ENCODE results near the gene ELOVL4. TPM values are rescaled to one million over a fixed set of nuclear protein-coding genes. Genes with fewer than 3 reads are reported as not detected.

ELOVL4 gene
- polyA plus RNA-seq, 1 donor from 2014 or later: 47.9 TPM

DNA sequence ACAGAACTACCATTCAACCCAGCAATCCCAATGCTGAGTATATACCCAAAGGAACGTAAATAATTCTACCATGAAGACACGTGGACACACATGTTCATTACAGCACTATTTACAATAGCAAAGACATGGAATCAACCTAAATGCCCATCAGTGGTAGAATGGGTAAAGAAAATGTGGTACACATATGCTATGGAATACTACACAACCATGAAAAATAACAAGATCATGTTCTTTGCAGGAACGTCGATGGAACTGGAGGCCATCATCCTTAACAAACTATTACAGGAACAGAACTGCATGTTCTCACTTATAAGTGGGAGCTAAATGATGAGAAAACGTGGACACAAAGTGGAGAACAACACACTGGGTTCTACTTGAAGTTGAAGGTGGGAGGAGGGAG lies 22.4 kb upstream of the ELOVL4 start:
- no peaks in the 10 kb centered on the region for H3K79me2 ChIP-seq (replicated peaks; ENCODE audit: insufficient read depth, low read length)
- no peak overlapping the region for H3K9ac ChIP-seq (ENCODE audit: low read length)
- H3K27ac ChIP-seq (ENCODE audit: low read length): no peak overlapping the region
- no peak for TF ChIP-seq TAF1 (IDR thresholded peaks at IDR 0.05; ENCODE audit: low read depth)
- TF ChIP-seq MXI1 (conservative IDR thresholded peaks at IDR 0.05; ENCODE audit: poor library complexity, severe bottlenecking): no peak
- TF ChIP-seq EP300 (conservative IDR thresholded peaks at IDR 0.05; ENCODE audit: poor library complexity, severe bottlenecking): no peak
- no peak for TF ChIP-seq POLR2AphosphoS5 (IDR thresholded peaks at IDR 0.05)
- TF ChIP-seq RAD21 (conservative IDR thresholded peaks at IDR 0.05): no peak
- TF ChIP-seq, protein P1, sequence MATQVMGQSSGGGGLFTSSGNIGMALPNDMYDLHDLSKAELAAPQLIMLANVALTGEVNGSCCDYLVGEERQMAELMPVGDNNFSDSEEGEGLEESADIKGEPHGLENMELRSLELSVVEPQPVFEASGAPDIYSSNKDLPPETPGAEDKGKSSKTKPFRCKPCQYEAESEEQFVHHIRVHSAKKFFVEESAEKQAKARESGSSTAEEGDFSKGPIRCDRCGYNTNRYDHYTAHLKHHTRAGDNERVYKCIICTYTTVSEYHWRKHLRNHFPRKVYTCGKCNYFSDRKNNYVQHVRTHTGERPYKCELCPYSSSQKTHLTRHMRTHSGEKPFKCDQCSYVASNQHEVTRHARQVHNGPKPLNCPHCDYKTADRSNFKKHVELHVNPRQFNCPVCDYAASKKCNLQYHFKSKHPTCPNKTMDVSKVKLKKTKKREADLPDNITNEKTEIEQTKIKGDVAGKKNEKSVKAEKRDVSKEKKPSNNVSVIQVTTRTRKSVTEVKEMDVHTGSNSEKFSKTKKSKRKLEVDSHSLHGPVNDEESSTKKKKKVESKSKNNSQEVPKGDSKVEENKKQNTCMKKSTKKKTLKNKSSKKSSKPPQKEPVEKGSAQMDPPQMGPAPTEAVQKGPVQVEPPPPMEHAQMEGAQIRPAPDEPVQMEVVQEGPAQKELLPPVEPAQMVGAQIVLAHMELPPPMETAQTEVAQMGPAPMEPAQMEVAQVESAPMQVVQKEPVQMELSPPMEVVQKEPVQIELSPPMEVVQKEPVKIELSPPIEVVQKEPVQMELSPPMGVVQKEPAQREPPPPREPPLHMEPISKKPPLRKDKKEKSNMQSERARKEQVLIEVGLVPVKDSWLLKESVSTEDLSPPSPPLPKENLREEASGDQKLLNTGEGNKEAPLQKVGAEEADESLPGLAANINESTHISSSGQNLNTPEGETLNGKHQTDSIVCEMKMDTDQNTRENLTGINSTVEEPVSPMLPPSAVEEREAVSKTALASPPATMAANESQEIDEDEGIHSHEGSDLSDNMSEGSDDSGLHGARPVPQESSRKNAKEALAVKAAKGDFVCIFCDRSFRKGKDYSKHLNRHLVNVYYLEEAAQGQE (IDR thresholded peaks at IDR 0.05; ENCODE audit: borderline replicate concordance): no peak
- TF ChIP-seq, protein P2, sequence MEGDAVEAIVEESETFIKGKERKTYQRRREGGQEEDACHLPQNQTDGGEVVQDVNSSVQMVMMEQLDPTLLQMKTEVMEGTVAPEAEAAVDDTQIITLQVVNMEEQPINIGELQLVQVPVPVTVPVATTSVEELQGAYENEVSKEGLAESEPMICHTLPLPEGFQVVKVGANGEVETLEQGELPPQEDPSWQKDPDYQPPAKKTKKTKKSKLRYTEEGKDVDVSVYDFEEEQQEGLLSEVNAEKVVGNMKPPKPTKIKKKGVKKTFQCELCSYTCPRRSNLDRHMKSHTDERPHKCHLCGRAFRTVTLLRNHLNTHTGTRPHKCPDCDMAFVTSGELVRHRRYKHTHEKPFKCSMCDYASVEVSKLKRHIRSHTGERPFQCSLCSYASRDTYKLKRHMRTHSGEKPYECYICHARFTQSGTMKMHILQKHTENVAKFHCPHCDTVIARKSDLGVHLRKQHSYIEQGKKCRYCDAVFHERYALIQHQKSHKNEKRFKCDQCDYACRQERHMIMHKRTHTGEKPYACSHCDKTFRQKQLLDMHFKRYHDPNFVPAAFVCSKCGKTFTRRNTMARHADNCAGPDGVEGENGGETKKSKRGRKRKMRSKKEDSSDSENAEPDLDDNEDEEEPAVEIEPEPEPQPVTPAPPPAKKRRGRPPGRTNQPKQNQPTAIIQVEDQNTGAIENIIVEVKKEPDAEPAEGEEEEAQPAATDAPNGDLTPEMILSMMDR (IDR thresholded peaks at IDR 0.05; ENCODE audit: poor library complexity, severe bottlenecking): no peak
- TF ChIP-seq SMC3 (conservative IDR thresholded peaks at IDR 0.05; ENCODE audit: poor library complexity): no peak
- TF ChIP-seq EZH2 (IDR thresholded peaks at IDR 0.05; ENCODE audit: borderline replicate concordance, insufficient read depth, low read length, poor library complexity, severe bottlenecking): no peak
- no peaks in the 10 kb centered on the region for H3K27me3 ChIP-seq (ENCODE audit: insufficient read depth, low read depth, low read length)
- H3F3A ChIP-seq (ENCODE audit: insufficient read depth, low read length, poor library complexity, severe bottlenecking): no peaks in the 10 kb centered on the region
- no peaks in the 10 kb centered on the region for H4K20me1 ChIP-seq (ENCODE audit: insufficient read depth)
- peaks cover 3% of the 10 kb centered on the region for H3K9me3 ChIP-seq (ENCODE audit: low read length)
- H3K36me3 ChIP-seq (ENCODE audit: insufficient read depth, low read length): no peaks in the 10 kb centered on the region
- H3K4me3 ChIP-seq (ENCODE audit: low read length): no peak overlapping the region
- no peaks in the 10 kb centered on the region for H3K9me2 ChIP-seq (ENCODE audit: insufficient read depth, low read length)
- H3K4me2 ChIP-seq (ENCODE audit: low read length): no peak overlapping the region
- no peak overlapping the region for H2AFZ ChIP-seq (ENCODE audit: low read depth, low read length)

DNA sequence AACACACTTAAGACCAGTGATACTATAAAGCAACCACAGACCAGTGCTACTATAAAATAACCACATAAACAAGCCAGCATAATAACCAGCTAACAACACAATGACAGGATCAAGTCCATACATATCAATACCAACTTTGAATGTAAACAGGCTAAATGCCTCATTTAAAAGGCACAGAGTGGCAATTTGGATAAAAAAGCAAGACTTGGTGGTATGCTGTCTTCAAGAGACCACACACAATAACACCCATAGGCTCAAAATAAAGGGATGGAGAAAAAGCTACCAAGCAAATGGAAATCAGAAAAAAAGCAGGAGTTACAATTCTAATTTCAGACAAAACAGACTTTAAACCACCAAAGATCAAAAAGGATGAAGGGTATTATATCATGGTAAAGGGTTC lies 19.8 kb upstream of the ELOVL4 start:
- H3K9me2 ChIP-seq (ENCODE audit: insufficient read depth, low read length): no peaks in the 10 kb centered on the region
- no peak overlapping the region for H2AFZ ChIP-seq (ENCODE audit: low read depth, low read length)
- H3F3A ChIP-seq (ENCODE audit: insufficient read depth, low read length, poor library complexity, severe bottlenecking): no peaks in the 10 kb centered on the region
- H3K9me3 ChIP-seq (ENCODE audit: low read length): peaks cover 3% of the 10 kb centered on the region
- H3K79me2 ChIP-seq (replicated peaks; ENCODE audit: insufficient read depth, low read length): no peaks in the 10 kb centered on the region
- H3K36me3 ChIP-seq (ENCODE audit: insufficient read depth, low read length): no peaks in the 10 kb centered on the region
- no peak overlapping the region for H3K4me2 ChIP-seq (ENCODE audit: low read length)
- no peak overlapping the region for H3K9ac ChIP-seq (ENCODE audit: low read length)
- no peak overlapping the region for H3K27ac ChIP-seq (ENCODE audit: low read length)
- TF ChIP-seq POLR2AphosphoS5 (IDR thresholded peaks at IDR 0.05): no peak
- TF ChIP-seq SMC3 (conservative IDR thresholded peaks at IDR 0.05; ENCODE audit: poor library complexity): no peak
- H4K20me1 ChIP-seq (ENCODE audit: insufficient read depth): no peaks in the 10 kb centered on the region
- H3K4me3 ChIP-seq (ENCODE audit: low read length): no peak overlapping the region
- H3K27me3 ChIP-seq (ENCODE audit: insufficient read depth, low read depth, low read length): no peaks in the 10 kb centered on the region

DNA sequence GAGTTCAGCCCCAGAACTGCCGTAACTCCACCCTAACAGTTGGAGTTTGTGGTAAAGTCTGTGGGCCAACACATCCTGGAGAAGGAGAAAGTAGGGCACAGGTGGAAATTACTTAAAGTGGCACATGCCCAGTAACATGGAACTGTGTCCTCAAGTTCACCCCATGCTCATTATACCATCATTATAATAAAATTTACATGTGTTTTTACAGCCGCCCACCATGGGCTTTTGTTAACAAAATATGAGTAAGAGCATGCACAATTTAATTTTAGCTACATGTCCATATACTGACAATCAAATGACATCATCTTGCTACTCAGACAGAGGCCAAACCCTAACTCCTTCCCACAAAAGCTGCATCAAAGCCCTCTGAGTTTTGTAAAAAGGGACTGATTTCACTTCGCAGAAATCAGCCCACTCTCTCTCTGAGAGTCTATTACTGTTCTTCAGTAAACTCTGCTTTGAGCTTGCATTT lies 17.3 kb upstream of the ELOVL4 start:
- Histone ChIP-seq H3K9me2 (ENCODE audit: insufficient read depth, low read length) (no peaks in the 10 kb centered on the region), H3F3A (ENCODE audit: insufficient read depth, low read length, poor library complexity, severe bottlenecking) (no peaks in the 10 kb centered on the region), H3K27ac (ENCODE audit: low read length) (no peak overlapping the region), H3K36me3 (ENCODE audit: insufficient read depth, low read length) (no peaks in the 10 kb centered on the region), H4K20me1 (ENCODE audit: insufficient read depth) (no peaks in the 10 kb centered on the region), H3K4me2 (ENCODE audit: low read length) (no peak overlapping the region), H2AFZ (ENCODE audit: low read depth, low read length) (no peak overlapping the region), H3K9ac (ENCODE audit: low read length) (no peak overlapping the region), H3K79me2 (replicated peaks; ENCODE audit: insufficient read depth, low read length) (no peaks in the 10 kb centered on the region), H3K27me3 (ENCODE audit: insufficient read depth, low read depth, low read length) (no peaks in the 10 kb centered on the region), H3K9me3 (ENCODE audit: low read length) (peaks cover 3% of the 10 kb centered on the region), H3K4me3 (ENCODE audit: low read length) (no peak overlapping the region)
- TF ChIP-seq EP300 (conservative IDR thresholded peaks at IDR 0.05; ENCODE audit: poor library complexity, severe bottlenecking): no peak
- no peak for TF ChIP-seq TAF1 (IDR thresholded peaks at IDR 0.05; ENCODE audit: low read depth)
- no peak for TF ChIP-seq RAD21 (conservative IDR thresholded peaks at IDR 0.05)
- TF ChIP-seq MXI1 (conservative IDR thresholded peaks at IDR 0.05; ENCODE audit: poor library complexity, severe bottlenecking): no peak
- TF ChIP-seq, protein P2 (IDR thresholded peaks at IDR 0.05; ENCODE audit: poor library complexity, severe bottlenecking): no peak
